ENCODE measurements around the gene GPR137B.

- TF ChIP-seq ATF3 (IDR thresholded peaks at IDR 0.05; ENCODE audit: insufficient read depth, low read depth, low read length) (no peak), ASH2L (IDR thresholded peaks at IDR 0.05; ENCODE audit: low read length) (no peak), CTCF (IDR thresholded peaks at IDR 0.05; ENCODE audit: control extremely low read depth in 1 of 3, insufficient read depth in 1 of 3, low read depth in 1 of 3, low read length in 3 of 3) (no peak), EZH2 (IDR thresholded peaks at IDR 0.05; ENCODE audit: low read depth, low read length, severe bottlenecking) (no peak), NRF1 (IDR thresholded peaks at IDR 0.05; ENCODE audit: low read depth, low read length) (no peak)
Observed at GRCh38 chr1:236163463-236164153, 21.3 kb downstream of the GPR137B start.
